ENCODE measurements around the gene PTK6.

DNA sequence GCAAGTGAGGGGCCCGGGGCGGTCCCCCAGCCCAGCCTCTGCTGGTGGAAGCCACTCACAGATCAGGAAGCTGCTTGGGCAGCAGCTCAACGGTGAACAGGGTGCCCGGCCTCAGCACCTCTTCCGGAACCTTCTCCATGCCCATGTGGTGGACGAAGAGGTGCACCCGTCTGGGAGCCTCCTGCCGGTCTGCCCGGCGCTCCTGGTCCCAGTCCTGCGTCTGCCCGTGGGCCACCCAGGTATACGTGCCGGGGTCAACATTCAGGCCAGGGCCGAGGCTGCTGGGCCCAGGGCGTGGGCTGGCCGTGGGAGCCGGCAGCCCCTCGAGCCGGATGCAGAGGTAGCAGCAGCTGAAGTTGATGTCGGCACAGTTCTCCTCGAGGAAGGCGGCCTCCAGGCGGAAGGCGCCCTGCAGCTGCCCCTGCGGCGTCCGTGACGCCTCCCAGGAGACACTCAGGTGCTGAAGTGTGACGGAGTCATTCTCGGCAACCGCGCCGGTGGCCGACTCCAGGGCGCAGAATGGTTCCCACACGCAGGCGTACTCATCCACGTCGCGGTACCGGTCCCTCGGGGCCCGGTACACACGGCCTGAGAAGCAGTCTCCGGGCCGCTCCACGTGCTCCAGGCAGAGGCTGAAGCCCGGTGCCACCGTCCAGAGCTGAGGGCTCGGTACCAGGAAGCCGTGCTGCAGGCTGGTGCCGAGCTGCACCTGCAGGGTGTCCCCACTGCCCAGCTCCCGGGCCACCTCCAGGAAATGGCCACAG is 25.5 kb upstream of the PTK6 start:
- no peak for TF ChIP-seq CTCF (IDR thresholded peaks at IDR 0.05)
- TF ChIP-seq POLR2A (IDR thresholded peaks at IDR 0.05) = no peak
